HG03280 (cell line): Measurements from ENCODE around the gene LDLRAD4.

Experiments used
- ATAC-seq: cut with Tn5 transposase; IDR thresholded peaks from one replicate; pipeline ENCODE4 v1.9.1; 2021; ENCODE audit warnings: mild to moderate bottlenecking, moderate library complexity; ENCODE audit not compliant: unreplicated experiment

Gene LDLRAD4

GRCh38 chr18:13280070-13280795, 61.7 kb downstream of the LDLRAD4 start:
- ATAC-seq: no peak

GRCh38 chr18:13281406-13281805, 62.8 kb downstream of the LDLRAD4 start:
- no peak for ATAC-seq

GRCh38 chr18:13283746-13284145, 65.2 kb downstream of the LDLRAD4 start:
- no peak for ATAC-seq

GRCh38 chr18:13284330-13285027, 65.9 kb downstream of the LDLRAD4 start:
- no peak for ATAC-seq

- no peak for ATAC-seq
Measured at GRCh38 chr18:13285874-13286273, 67.3 kb downstream of the LDLRAD4 start.

- ATAC-seq: no peak
Measured at GRCh38 chr18:13286456-13287125, 68.0 kb downstream of the LDLRAD4 start.

GRCh38 chr18:13287372-13287771, 68.8 kb downstream of the LDLRAD4 start:
- ATAC-seq: no peak

- no peak for ATAC-seq
Measured at GRCh38 chr18:13288509-13289133, 70.1 kb downstream of the LDLRAD4 start.

GRCh38 chr18:13289481-13290205, 71.1 kb downstream of the LDLRAD4 start:
- no peak for ATAC-seq

- no peak for ATAC-seq
Measured at GRCh38 chr18:13290856-13291271, 72.3 kb downstream of the LDLRAD4 start.

GRCh38 chr18:13291299-13291698, 72.7 kb downstream of the LDLRAD4 start:
- no peak for ATAC-seq

GRCh38 chr18:13291745-13292447, 73.3 kb downstream of the LDLRAD4 start:
- no peak for ATAC-seq

GRCh38 chr18:13292736-13293135, 74.2 kb downstream of the LDLRAD4 start:
- no peak for ATAC-seq

GRCh38 chr18:13294309-13294708, 75.7 kb downstream of the LDLRAD4 start:
- no peak for ATAC-seq

- ATAC-seq: no peak
Measured at GRCh38 chr18:13295894-13296293, 77.3 kb downstream of the LDLRAD4 start.

- no peak for ATAC-seq
Measured at GRCh38 chr18:13296867-13297574, 78.5 kb downstream of the LDLRAD4 start.

GRCh38 chr18:13298262-13298661, 79.7 kb downstream of the LDLRAD4 start:
- ATAC-seq: no peak

- ATAC-seq: no peak
Measured at GRCh38 chr18:13300029-13300428, 81.5 kb downstream of the LDLRAD4 start.

- ATAC-seq: no peak
Measured at GRCh38 chr18:13300796-13301195, 82.2 kb downstream of the LDLRAD4 start.

- no peak for ATAC-seq
Measured at GRCh38 chr18:13302040-13302439, 83.5 kb downstream of the LDLRAD4 start.
